ENCODE data around the gene EXOSC1.
A peak's percentile ranks its signal among the peaks of the same experiment; 100 is the strongest.

EXOSC1 gene

GRCh38 chr10:97399843-97400545 is 45.8 kb downstream of the EXOSC1 start:
- DNase-seq, result peak; percentile 62
- Histone ChIP-seq H3K79me1 (ENCODE audit: low read length) (no peaks in the 10 kb centered on the region), H3K27me3 (ENCODE audit: insufficient read depth, low read length, poor library complexity) (no peaks in the 10 kb centered on the region), H4K8ac (ENCODE audit: low read depth, low read length) (no peak overlapping the region), H3K4me2 (ENCODE audit: low read length) (peak overlapping the region; percentile 93), H2BK5ac (ENCODE audit: low read length) (no peak overlapping the region), H2BK120ac (ENCODE audit: low read depth, low read length) (no peak overlapping the region), H3K79me2 (ENCODE audit: control insufficient read depth, insufficient read depth, low read length) (peaks cover 10% of the 10 kb centered on the region), H3K9ac (ENCODE audit: low read length) (peak overlapping the region; percentile 70), H3K4me3 (ENCODE audit: low read length) (no peak overlapping the region), H3K18ac (ENCODE audit: low read length) (no peak overlapping the region), H3K27ac (ENCODE audit: low read depth, low read length) (no peak overlapping the region), H2BK15ac (replicated peaks; ENCODE audit: low read depth) (no peak overlapping the region), H3K4me1 (ENCODE audit: control insufficient read depth, low read depth, low read length) (no peaks in the 10 kb centered on the region), H2AK5ac (ENCODE audit: low read length) (no peak overlapping the region), H3K56ac (ENCODE audit: low read length) (peak overlapping the region; percentile 86), H3K4ac (ENCODE audit: low read depth, low read length) (no peak overlapping the region), H4K5ac (ENCODE audit: low read length) (no peak overlapping the region), H3K36me3 (ENCODE audit: control insufficient read depth, insufficient read depth, low read length) (peaks cover 3% of the 10 kb centered on the region), H3K23ac (ENCODE audit: low read length) (no peak overlapping the region)
- no CpG with 5 or more reads among the region's 21 CpGs for WGBS (ENCODE audit: extremely low coverage, insufficient coverage, low lambda C conversion rate)

GRCh38 chr10:97396056-97396455 is 49.8 kb downstream of the EXOSC1 start:
- H3K56ac ChIP-seq (ENCODE audit: low read length), result no peak overlapping the region
- H3K4me1 ChIP-seq (ENCODE audit: control insufficient read depth, low read depth, low read length), result no peaks in the 10 kb centered on the region
- no peak overlapping the region for H3K27ac ChIP-seq (ENCODE audit: low read depth, low read length)
- H3K79me1 ChIP-seq (ENCODE audit: low read length), result no peaks in the 10 kb centered on the region
- H4K8ac ChIP-seq (ENCODE audit: low read depth, low read length), result no peak overlapping the region
- H3K27me3 ChIP-seq (ENCODE audit: insufficient read depth, low read length, poor library complexity), result no peaks in the 10 kb centered on the region
- DNase-seq, result no peak
- H3K4ac ChIP-seq (ENCODE audit: low read depth, low read length), result no peak overlapping the region
- H2AK5ac ChIP-seq (ENCODE audit: low read length), result no peak overlapping the region
- H3K4me3 ChIP-seq (ENCODE audit: low read length), result no peak overlapping the region
- H3K4me2 ChIP-seq (ENCODE audit: low read length), result no peak overlapping the region
- no peak overlapping the region for H4K5ac ChIP-seq (ENCODE audit: low read length)
- no peak overlapping the region for H2BK120ac ChIP-seq (ENCODE audit: low read depth, low read length)
- H3K23ac ChIP-seq (ENCODE audit: low read length), result no peak overlapping the region
- peaks cover 10% of the 10 kb centered on the region for H3K79me2 ChIP-seq (ENCODE audit: control insufficient read depth, insufficient read depth, low read length)
- H2BK15ac ChIP-seq (replicated peaks; ENCODE audit: low read depth), result no peak overlapping the region
- no peak overlapping the region for H3K18ac ChIP-seq (ENCODE audit: low read length)
- no CpG with 5 or more reads among the region's 4 CpGs for WGBS (ENCODE audit: extremely low coverage, insufficient coverage, low lambda C conversion rate)
- H3K9ac ChIP-seq (ENCODE audit: low read length), result no peak overlapping the region
- H2BK5ac ChIP-seq (ENCODE audit: low read length), result no peak overlapping the region
- H3K36me3 ChIP-seq (ENCODE audit: control insufficient read depth, insufficient read depth, low read length), result peaks cover 6% of the 10 kb centered on the region

GRCh38 chr10:97393034-97393573 is 52.7 kb downstream of the EXOSC1 start:
- Histone ChIP-seq H3K18ac (ENCODE audit: low read length) (no peak overlapping the region), H2BK15ac (replicated peaks; ENCODE audit: low read depth) (no peak overlapping the region), H3K27ac (ENCODE audit: low read depth, low read length) (no peak overlapping the region), H3K4ac (ENCODE audit: low read depth, low read length) (no peak overlapping the region), H3K4me1 (ENCODE audit: control insufficient read depth, low read depth, low read length) (no peaks in the 10 kb centered on the region), H3K56ac (ENCODE audit: low read length) (no peak overlapping the region), H3K79me1 (ENCODE audit: low read length) (no peaks in the 10 kb centered on the region), H4K5ac (ENCODE audit: low read length) (no peak overlapping the region), H3K4me2 (ENCODE audit: low read length) (no peak overlapping the region), H3K9ac (ENCODE audit: low read length) (no peak overlapping the region), H3K4me3 (ENCODE audit: low read length) (no peak overlapping the region), H3K79me2 (ENCODE audit: control insufficient read depth, insufficient read depth, low read length) (no peaks in the 10 kb centered on the region), H2BK120ac (ENCODE audit: low read depth, low read length) (no peak overlapping the region), H3K36me3 (ENCODE audit: control insufficient read depth, insufficient read depth, low read length) (peaks cover 15% of the 10 kb centered on the region), H2AK5ac (ENCODE audit: low read length) (no peak overlapping the region), H2BK5ac (ENCODE audit: low read length) (no peak overlapping the region), H3K23ac (ENCODE audit: low read length) (no peak overlapping the region), H3K27me3 (ENCODE audit: insufficient read depth, low read length, poor library complexity) (no peaks in the 10 kb centered on the region), H4K8ac (ENCODE audit: low read depth, low read length) (no peak overlapping the region)
- no CpG with 5 or more reads among the region's 8 CpGs for WGBS (ENCODE audit: extremely low coverage, insufficient coverage, low lambda C conversion rate)
- DNase-seq, result no peak

GRCh38 chr10:97390091-97390490 is 55.7 kb downstream of the EXOSC1 start:
- Histone ChIP-seq H2AK5ac (ENCODE audit: low read length) (no peak overlapping the region), H3K27me3 (ENCODE audit: insufficient read depth, low read length, poor library complexity) (no peaks in the 10 kb centered on the region), H3K4me2 (ENCODE audit: low read length) (no peak overlapping the region), H3K4ac (ENCODE audit: low read depth, low read length) (no peak overlapping the region), H2BK5ac (ENCODE audit: low read length) (no peak overlapping the region), H4K8ac (ENCODE audit: low read depth, low read length) (no peak overlapping the region), H3K56ac (ENCODE audit: low read length) (no peak overlapping the region), H3K36me3 (ENCODE audit: control insufficient read depth, insufficient read depth, low read length) (peaks cover 16% of the 10 kb centered on the region), H2BK120ac (ENCODE audit: low read depth, low read length) (no peak overlapping the region), H3K79me1 (ENCODE audit: low read length) (no peaks in the 10 kb centered on the region), H3K23ac (ENCODE audit: low read length) (no peak overlapping the region), H3K79me2 (ENCODE audit: control insufficient read depth, insufficient read depth, low read length) (no peaks in the 10 kb centered on the region), H3K4me3 (ENCODE audit: low read length) (no peak overlapping the region), H3K4me1 (ENCODE audit: control insufficient read depth, low read depth, low read length) (no peaks in the 10 kb centered on the region), H4K5ac (ENCODE audit: low read length) (no peak overlapping the region), H2BK15ac (replicated peaks; ENCODE audit: low read depth) (no peak overlapping the region), H3K27ac (ENCODE audit: low read depth, low read length) (no peak overlapping the region), H3K9ac (ENCODE audit: low read length) (no peak overlapping the region), H3K18ac (ENCODE audit: low read length) (no peak overlapping the region)
- DNase-seq, result no peak
- no CpG with 5 or more reads among the region's 5 CpGs for WGBS (ENCODE audit: extremely low coverage, insufficient coverage, low lambda C conversion rate)

GRCh38 chr10:97388152-97388551 is 57.7 kb downstream of the EXOSC1 start:
- no peak overlapping the region for H3K4me2 ChIP-seq (ENCODE audit: low read length)
- no peak overlapping the region for H3K4me3 ChIP-seq (ENCODE audit: low read length)
- H4K8ac ChIP-seq (ENCODE audit: low read depth, low read length), result no peak overlapping the region
- H3K36me3 ChIP-seq (ENCODE audit: control insufficient read depth, insufficient read depth, low read length), result peaks cover 15% of the 10 kb centered on the region
- no peaks in the 10 kb centered on the region for H3K27me3 ChIP-seq (ENCODE audit: insufficient read depth, low read length, poor library complexity)
- H3K18ac ChIP-seq (ENCODE audit: low read length), result no peak overlapping the region
- H3K79me2 ChIP-seq (ENCODE audit: control insufficient read depth, insufficient read depth, low read length), result no peaks in the 10 kb centered on the region
- no peak overlapping the region for H3K56ac ChIP-seq (ENCODE audit: low read length)
- no peak overlapping the region for H2BK5ac ChIP-seq (ENCODE audit: low read length)
- H3K9ac ChIP-seq (ENCODE audit: low read length), result no peak overlapping the region
- H3K79me1 ChIP-seq (ENCODE audit: low read length), result no peaks in the 10 kb centered on the region
- H3K27ac ChIP-seq (ENCODE audit: low read depth, low read length), result no peak overlapping the region
- H4K5ac ChIP-seq (ENCODE audit: low read length), result no peak overlapping the region
- H3K4ac ChIP-seq (ENCODE audit: low read depth, low read length), result no peak overlapping the region
- no CpG with 5 or more reads among the region's 5 CpGs for WGBS (ENCODE audit: extremely low coverage, insufficient coverage, low lambda C conversion rate)
- H2BK15ac ChIP-seq (replicated peaks; ENCODE audit: low read depth), result no peak overlapping the region
- H3K4me1 ChIP-seq (ENCODE audit: control insufficient read depth, low read depth, low read length), result no peaks in the 10 kb centered on the region
- no peak for DNase-seq
- no peak overlapping the region for H2AK5ac ChIP-seq (ENCODE audit: low read length)
- H3K23ac ChIP-seq (ENCODE audit: low read length), result no peak overlapping the region
- no peak overlapping the region for H2BK120ac ChIP-seq (ENCODE audit: low read depth, low read length)

All from mesendoderm (in vitro differentiated cells).